T-helper 22 cell (primary cell): ENCODE measurements around the gene PCMTD2.

ENCODE experiments used
- DNase-seq: peaks from one replicate; pipeline ENCODE4 v3.0.0-alpha.2; 2020; ENCODE audit warnings: low read depth

PCMTD2 gene

DNA sequence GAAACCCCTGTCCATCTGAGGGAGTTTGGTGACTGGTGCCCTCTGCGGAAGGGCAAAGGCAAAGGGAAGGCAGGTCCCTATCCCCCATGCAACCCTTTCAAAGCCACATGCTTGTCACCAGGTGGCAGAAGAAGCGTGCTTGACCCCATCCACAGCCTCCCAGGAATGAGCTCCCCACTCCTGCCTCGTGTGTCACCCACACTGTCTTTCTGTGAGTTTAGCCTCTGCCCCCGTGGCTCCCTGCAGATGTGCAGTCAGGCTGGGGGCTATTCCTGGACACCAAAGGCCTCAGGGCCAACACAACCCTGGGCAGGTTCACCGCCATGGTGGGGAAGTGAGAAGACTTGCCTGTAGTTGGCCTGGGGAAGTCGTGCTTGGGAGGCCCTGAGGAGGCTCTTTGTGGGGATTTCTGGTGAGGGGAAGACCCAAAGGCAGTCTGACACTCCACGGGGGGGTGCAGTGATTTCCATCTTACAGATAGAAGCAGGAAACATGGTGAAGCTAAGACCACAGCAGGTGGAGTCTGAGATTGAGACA is 16.6 kb upstream of the PCMTD2 start:
- DNase-seq: no peak

DNA sequence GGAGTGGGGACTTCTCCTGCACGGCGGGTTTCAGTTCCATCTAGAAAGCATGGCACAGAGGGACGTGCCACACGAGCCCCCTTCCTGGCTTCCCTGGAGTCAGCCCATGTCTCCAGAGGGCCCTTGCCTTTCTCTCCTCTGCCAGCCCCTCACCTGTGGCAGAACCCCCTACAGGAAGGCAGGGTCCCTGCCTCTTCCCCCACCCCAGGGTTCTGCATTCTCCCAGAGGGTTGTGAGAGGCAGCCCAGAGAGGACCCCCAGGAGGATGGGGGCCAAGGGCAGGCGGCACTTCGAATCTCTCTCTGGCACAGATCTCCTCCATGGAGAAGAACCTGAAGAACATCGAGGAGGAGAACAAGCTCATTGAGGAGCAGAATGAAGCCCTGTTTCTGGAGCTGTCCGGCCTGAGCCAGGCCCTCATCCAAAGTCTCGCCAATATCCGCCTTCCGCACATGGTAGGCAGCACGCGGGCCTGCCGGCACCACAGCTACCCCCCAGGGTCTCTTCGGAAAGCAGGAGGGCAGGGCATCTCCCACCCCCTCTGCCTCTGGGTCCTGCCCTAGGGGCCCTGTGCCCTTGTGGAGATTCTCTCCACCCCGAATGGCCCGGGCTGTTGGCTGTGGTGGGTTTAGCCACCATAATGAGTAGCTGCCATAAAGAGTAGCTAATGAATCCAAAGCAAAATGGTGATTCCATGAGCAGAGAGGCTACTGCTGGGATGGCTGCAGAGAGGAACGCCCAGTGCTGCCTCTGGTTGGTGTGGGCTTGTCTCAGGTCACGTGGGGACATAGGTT is 15.9 kb upstream of the PCMTD2 start:
- DNase-seq: no peak

DNA sequence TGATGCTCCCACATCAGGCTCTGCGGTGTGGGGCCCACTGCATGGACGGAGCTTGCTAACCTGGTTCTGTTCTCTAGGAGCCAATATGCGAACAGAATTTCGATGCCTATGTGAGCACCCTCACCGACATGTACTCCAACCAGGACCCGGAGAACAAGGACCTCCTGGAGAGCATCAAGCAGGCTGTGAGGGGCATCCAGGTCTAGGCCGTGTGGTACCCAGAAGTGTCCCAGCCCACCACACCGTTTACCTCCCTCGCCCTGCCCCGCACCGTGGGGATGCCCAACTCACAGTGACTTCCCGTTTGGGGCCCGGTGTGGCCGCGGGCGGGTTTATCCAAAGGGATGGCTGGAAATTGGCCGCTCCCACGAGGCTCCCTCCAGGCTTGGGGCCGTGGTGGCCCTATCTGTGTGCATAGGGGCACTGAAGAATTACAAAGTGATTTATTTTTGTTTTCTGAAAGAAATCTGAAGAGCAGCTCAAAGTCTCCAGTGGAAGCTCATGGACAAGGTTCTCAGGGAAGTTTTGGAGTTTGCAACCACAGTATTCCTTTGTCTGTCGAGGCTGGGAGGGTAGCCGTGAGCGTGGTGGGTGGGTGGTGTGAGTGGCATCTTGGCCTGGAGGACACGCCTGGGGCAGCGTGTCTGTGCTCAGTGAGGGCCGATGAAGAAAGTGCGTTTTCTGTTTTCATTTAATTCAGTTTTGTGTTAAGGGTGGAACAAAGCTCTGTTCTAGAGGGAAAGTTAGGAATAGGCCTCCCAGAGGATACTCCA is 15.1 kb upstream of the PCMTD2 start:
- no peak for DNase-seq

DNA sequence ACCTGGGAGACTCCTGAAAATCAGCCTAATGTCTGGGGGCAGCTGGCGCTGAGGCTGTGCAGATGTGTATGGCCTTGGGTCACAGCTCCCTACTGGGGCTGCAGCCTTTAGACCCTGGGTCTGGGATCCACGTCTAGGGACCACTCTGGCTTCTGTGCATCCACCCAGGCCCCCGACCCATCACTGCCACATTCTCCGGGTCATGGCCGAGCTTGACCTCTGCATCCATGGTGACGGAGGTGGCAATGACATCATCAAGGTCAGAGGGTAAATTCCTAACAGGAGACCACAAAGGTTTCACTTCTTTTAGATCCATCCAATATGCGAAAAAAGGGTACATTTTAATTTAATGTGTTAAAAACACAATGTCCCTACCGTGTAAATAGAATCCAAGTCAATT is 14.5 kb upstream of the PCMTD2 start:
- DNase-seq: no peak

DNA sequence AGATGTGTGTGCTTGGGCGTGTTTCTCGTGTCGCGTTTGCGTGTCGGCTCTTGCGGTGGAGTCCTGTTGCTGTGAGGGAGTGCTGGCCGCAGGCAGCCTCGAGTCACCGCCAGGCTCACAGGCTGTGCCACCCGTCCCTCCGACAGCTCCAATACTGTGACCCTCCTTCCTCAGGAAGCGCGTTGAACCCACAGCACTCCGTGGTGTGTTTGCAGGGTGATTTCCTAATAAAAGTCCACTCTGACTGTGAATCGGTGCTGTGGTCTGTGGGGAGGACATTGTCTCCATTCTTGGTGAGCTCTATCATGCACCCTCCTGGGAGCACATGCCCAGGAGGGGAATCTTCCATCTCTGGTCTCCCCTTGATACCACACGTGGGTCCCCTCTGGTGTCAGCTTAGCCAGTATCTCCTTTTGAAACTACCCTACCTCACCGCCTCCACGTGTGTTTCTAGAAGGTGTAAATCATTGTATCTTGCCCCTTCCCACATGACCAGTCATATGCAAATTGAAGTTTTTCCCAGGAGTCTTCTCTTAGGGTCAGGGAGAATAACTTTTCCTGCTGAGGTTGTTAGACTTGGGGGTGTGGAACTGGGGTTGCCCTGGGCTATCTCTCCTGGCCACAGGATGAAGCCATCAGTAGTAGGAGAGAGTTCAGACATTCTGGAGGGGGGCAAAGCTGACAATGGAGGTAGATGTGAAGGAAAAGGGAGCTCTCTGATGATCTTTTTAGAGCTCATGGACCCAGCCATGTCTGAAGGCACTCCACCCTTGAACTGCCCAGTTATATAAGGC is 13.3 kb upstream of the PCMTD2 start:
- no peak for DNase-seq

DNA sequence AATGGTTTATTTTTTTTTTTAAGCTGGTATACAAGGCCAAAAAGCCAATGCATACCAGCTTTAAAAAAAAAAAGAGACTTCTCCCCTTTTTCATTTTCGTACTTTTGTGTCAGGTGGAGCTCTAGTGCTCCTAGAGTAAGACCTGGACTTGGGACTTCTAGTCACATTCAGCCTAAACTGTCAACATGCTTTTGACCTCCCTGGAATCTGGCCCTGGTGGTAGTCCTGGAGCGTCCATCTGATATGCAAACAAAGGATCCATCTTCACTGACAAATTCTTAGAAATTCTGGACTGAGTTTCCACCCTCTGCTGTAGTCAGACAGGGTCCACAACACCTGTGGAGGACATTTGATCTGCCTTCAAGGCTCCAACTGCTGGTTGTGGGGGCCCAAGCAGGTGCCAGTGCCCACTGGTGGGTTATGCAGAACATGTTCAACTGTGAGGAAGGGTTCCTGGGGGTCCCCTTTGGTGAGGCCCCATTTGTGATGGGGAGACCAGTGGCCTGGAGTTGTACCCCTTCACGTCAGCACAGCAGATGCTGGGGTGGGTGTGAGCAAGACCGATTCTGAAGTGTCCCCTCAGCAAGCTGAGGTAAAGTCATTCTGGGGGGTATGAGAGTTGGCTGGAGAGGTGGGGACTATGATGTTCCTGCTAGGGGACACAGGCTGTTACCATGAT is 12.6 kb upstream of the PCMTD2 start:
- no peak for DNase-seq

DNA sequence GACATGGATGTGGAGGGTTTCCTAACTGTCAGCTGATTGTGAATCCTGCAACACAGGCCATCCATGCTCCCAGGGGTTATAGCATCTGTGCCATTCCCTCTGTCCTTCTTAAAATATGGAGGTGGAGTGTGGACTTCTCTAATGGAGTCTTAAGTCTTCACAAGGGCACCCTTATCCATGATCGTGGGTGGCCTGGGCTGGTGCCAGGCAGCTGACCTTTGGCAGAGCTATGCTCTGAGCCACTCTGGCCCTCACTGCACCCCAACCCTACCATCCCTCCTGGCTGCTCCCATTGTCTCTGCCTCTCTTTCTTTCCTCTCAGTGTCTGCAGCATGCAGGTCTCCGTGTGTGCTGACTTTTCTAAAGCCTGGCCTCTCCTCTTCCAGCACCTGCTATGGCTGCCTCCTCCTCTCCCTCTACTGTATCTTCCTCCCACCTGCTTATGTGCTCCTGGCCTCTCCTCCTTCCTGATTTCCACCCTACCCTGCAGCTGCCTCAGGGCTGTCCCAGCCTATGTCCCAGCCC is 11.2 kb upstream of the PCMTD2 start:
- no peak for DNase-seq

DNA sequence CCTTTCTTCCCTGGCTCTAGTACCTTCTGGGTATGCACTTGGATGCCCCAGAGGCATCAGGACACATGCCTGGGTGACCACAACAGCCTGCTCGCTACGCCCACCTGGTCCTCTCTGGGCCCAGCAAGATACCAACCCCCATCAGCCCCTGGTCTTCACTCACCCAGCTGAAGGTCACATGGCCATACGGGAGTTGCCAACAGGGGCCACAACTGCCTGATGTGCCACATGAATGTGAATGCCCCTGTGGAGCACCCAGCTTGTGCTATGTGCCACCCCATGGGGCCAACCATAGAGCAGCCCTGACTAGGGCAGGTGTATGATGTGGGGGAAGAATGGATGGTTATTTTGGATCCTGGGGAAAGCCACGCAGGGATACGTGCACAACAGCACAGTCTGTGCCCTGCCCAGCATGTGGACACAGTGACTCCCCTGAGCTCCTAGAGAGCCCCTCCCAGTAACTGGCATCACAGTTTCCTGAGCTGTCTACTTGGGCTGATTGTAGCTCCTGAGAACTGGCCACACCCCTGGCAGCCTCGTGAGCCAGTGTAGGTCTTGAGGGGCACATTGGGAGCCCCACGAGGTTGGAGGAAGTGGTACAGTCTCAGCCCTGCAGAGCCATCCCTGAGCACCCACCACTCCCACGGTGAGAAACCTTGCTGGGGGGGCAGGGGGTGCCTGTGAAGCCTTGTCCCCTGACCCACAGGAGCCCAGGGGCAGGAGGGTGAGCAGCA is 10.5 kb upstream of the PCMTD2 start:
- no peak for DNase-seq

DNA sequence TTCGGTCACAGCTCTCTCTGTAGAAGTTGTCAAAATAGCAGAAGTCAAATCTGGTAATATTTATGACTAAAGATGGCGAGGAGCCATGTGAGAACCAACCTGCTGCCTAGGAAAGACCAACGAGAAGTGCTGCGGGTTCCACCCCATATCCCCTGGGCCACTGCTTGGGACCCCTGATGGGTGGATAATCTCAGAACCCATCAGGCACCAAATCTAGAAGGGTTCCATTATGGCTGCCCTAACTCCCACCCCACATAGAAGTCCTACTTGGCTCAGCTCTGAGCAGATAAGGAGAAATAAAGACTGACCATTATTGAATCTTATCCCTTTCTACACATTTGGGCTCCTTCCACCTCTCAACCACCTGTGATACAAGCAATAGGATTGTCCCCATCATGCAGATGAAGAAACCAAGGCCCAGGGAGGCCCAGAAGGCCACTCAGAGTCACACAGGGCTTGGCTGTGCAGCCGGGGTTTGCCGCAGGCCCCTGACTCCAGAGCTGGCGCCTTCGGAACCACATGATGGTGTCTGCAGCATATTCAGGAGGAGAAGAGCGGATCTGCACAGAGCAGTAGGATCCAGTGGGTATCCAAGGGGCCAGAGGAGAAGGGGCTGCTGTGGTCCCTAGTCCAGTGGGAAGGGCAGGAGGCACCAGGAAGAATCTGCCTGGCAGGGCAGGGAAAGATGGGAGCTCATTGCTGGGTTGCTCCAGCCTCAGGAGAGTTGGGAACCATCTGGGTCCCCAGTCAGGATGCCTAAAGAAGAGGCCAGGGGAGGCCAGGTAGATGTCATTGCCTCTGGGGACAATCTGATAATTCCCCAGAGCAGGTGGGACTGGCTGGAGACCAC is 9.6 kb upstream of the PCMTD2 start:
- DNase-seq: no peak

DNA sequence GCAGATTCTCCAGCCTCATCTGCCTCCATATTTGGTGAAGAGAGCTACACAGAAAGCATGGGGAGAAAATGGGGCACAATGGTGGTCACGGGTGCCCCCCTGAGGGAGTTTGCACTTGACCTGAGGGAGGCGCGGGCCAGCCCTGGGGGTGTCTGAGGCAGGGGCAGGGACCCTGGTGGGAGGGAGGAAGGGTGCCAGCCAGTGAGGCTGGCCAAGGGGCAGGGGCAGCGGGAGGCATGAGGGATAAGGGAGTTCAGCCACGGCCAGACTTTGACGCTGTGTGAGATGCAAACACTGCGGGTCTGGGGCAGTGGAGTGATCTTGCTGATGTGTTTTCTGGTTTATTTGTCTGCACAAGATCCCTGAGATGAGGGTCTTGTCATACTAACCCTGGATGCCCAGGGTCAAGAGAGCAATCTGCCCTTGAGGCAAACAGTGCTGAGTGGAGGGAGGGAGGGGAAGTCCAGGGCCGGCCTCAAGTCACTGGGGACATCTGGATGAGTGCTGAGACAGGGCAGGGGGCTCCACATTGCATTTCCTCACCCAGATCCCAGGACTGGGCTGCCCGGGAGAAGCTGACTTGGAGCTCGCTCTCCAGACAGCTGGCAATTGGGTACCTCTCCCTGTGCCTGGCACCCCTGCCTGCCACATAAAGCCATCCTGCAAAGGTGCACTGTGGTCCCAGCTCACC is 8.8 kb upstream of the PCMTD2 start:
- no peak for DNase-seq

DNA sequence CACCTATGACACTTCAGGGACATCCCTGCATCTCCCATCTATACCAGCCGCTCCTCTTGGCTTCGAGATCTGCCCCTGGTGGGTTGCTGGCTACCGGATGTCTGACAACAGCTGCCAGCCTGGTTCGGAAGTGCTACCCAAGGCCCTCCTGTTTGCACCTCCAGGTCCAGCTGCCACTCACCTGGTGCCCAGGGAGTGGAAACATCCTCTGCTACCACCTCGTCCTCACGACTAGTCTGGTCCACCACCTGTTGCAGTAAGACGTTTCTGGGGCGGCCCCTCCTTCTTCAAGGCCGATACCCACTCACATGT is 8.3 kb upstream of the PCMTD2 start:
- DNase-seq: no peak

DNA sequence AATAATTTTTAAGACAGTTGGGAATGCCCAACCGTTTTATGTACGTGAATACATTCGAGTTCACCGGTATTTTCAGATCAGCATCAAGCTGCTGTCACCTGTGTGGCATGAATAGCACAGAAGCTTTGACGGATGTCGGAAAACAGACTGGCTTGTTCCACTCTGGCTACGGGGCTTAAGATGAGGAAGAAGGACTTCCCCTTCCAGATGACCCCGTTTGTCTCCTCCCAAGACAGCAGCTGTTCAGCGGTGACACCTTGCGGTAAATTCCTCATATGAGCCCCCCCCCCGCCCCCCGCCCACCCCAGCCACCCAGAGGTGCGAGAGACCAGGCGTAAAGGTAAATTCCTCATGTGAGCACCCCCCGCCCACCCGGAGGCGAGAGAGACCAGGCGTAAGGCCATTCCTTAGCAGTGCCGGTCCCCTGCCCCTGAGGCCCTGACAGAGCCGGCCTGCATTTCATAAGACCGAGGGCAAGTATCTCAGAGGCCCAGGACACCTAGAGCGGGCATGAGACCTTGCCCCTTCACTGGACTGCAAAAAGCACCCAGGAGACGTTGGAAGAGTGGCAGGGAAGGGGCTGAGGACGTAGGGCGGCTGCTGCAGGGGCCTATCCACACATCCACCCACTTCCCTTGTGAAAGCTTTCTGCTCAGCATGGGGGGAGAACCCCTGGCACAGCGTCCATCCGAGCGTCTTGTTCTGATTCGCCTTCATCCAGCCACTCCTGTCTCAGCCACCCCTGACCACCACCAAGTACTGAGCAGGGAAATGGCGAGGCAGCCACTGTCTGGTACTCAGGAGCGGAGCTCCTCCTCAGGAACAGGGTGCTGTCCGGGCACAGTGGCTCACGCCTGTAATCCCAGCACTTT is 7.3 kb upstream of the PCMTD2 start:
- DNase-seq: no peak

DNA sequence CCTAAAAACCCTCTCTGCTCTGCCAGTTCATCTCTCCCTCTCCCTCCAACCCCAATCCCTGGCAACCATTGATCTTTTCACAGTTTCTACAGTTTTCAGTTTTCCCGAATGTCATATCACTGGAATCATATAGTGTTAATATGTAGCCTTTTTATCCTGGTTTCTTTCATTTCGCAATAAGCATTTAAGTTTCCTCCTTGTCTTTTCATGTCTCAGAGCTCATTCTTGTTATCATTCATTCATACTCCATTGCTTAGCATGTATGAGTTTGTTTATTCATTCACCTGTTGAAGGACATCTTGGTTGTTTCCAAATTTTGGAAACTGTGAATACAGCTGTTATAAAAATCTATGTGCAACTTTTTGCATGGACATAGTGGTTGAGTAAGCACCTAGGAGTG is 5.5 kb upstream of the PCMTD2 start:
- DNase-seq: no peak

DNA sequence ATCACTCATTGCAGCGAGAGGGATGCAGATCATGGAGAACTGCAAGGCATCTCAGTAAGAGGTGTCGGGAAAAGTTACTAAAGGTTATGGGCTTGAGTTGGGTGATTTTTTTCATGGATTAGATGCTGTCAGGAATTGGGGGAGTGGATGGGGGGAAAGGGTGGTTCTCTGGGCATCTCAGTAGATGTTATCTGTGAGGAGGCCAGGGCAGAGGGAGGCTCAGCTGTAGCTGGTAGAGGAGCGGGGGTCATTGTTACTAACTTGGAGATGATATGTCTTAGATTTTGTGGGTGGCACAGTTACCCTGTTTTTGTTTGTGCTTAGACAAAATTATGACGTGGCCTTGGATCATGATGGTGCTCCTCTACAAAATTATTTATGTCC is 2.6 kb upstream of the PCMTD2 start:
- DNase-seq: no peak

DNA sequence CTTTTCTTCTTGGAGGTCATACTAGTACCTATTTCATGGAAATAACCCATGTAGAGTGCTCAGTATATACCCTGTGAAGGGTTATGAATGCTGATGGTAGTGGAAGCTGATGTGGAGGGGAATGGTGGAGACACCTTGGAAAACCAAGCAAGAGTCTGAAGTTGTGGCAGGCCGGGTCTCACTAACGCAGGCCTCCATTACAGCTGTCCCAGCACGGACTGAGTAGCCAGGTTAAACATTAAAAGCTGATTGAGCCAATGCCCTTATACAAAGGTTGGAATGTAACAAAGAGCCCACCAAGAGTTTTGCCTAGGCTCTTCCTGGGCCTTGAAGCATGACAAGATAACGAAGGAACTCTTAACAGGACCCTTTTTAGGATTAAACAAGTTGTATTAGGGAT is 2.1 kb upstream of the PCMTD2 start:
- no peak for DNase-seq

DNA sequence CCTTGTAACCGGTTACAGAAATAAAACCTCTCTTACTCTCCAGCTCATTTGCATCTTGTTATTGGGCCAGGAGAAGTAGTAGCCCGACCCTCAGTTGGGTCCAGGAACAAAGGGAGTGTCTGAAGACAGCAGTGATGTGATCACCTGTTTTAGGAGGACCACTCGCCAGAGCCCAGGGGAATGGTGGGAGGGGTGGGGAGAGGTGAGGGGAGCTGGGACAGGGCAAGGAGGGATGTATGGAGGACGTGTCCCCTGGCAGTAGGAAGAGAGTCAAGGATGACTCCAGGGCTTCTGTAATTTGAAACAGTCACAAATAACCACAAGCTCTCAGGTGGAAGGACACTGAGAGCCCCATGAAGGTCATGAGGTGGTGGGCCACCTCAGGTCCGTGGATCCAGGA is 1.4 kb upstream of the PCMTD2 start:
- DNase-seq: no peak

DNA sequence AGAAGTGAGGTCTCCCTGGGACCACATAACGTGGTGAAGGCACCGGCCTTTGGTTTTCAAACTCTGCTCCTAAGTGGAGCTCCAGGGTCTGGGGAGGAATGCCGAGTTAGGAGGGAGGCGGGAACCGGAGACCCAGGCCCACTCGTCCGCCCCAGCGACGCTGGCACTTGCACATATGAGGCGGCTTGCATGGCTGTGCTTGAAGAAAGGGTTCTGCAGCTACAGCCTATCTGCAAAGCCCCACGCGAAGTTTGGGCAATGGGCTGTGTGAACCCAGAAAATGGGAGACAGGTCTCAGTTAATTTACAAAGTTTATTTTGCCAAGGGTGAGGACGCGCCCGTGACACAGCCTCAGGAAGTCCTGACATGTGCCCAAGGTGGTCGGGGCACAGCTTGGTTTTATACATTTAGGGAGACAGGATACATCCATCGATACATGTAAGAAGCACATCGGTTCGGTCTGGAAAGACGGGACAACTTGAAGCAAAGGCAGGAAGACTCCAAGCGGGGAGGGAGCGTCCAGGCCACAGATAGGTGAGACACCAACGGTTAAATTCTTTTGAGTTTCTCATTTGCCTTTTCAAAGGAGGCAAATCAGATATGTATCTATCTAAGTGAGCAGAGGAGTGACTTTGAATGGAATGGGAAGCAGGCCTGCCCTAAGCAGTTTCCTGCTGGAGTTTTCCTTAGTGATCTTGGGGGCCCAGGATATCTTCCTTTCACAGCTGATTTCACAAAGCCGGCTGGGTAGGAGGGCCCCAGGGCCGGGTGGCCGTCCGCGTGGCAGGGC is 782 bp upstream of the PCMTD2 start:
- no peak for DNase-seq
